Adrenal gland (tissue), 5 donors: Measurements from ENCODE around the gene FBXL16.

Experiments used
- CTCF ChIP-seq, 6 experiments: fragments of 450-650 bp in 4 of 6; fragments of 200-600 bp in 2 of 6; sonication (generic) in 1 of 6; IDR thresholded peaks; 1 replicate in 5 of 6; 2 replicates in 1 of 6; pipeline versions ENCODE4 v1.5.1 to v1.8.0; 2016 to 2021; ENCODE audit warnings: antibody characterized with exemption in 6 of 6, mild to moderate bottlenecking in 2 of 6, moderate library complexity in 1 of 6
- POLR2A ChIP-seq, 2 donors: fragments of 450-650 bp; IDR thresholded peaks; one replicate each; pipeline ENCODE4 v1.6.1; 2017; ENCODE audit warnings: antibody characterized with exemption in 2 of 2, mild to moderate bottlenecking in 2 of 2, moderate library complexity in 1 of 2
- donor health status: DM: no; HTN: no; CAD: no.

GRCh38 chr16:645852-646678, 59.5 kb downstream of the FBXL16 start:
- TF ChIP-seq CTCF (IDR thresholded peaks at IDR 0.05) (no peak), POLR2A (IDR thresholded peaks at IDR 0.05) (peak in 1 of 2 donors; percentile 36)
